GM12892 (cell line): Measurements from ENCODE around the gene ATP8A2.

ENCODE experiments used
- POLR2A ChIP-seq: IDR thresholded peaks from 2 replicates; pipeline ENCODE4 v1.6.1; 2011; ENCODE audit warnings: low read depth, low read length, control low read depth
- POLR2AphosphoS5 ChIP-seq: IDR thresholded peaks from 2 replicates; pipeline ENCODE4 v1.6.1; 2011; ENCODE audit warnings: low read depth, low read length, control low read depth
- TAF1 ChIP-seq: IDR thresholded peaks from 2 replicates; pipeline ENCODE4 v1.6.1; 2011; ENCODE audit warnings: low read depth, mild to moderate bottlenecking, control low read depth, low read length, borderline replicate concordance

DNA sequence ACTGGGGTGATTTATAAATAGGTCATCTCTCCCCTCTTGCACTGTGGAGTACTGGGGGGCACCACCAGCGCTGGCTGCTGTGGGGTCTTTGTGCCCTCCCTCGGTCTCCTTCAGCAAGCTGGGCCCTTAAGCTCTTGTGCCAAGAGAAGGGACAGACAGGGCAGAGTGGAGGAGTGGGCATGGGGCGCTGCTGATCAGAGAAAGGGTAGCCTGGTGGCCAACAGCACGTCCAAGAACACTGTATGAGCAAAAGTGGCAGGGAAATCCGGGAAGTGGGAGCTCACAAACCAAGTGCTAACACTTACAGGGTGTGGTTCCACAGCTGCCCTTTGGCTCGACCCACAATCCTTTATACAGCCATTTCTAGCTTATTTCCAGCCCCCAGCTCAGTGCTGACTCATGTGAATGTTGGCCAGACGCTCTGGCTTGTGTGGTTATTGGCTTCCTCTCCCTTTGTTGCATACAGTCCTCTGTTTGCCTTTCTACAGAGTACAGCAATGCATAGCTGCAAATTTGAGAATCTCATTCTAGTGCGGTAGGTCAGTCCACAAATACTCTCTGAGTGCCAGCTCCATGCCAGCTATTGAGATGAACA, 381.3 kb downstream of the ATP8A2 start:
- no peak for TF ChIP-seq POLR2A
- no peak for TF ChIP-seq TAF1
- TF ChIP-seq POLR2AphosphoS5: no peak
